HG02678 (cell line): ENCODE data around the gene GP9.
"Not testable (repeated sequence)": the region's sequence is repeated elsewhere in the genome, so short reads cannot be mapped to it uniquely, and the experiment has no call there.

Experiments used
- ATAC-seq: cut with Tn5 transposase; IDR thresholded peaks from one replicate; pipeline ENCODE4 v1.9.1; 2021; ENCODE audit warnings: mild to moderate bottlenecking, moderate library complexity; ENCODE audit not compliant: unreplicated experiment

The GP9 gene

GRCh38 chr3:129047553-129047839 lies 13.1 kb upstream of the GP9 start:
- no peak for ATAC-seq

GRCh38 chr3:129050556-129051295 lies 9.9 kb upstream of the GP9 start:
- ATAC-seq = no peak

GRCh38 chr3:129051871-129052340 lies 8.7 kb upstream of the GP9 start:
- no peak for ATAC-seq

- no peak for ATAC-seq
Measured at GRCh38 chr3:129052675-129053074, 7.9 kb upstream of the GP9 start.

- no peak for ATAC-seq
Measured at GRCh38 chr3:129054605-129055104, 5.9 kb upstream of the GP9 start.

- no peak for ATAC-seq
Measured at GRCh38 chr3:129056451-129057173, 4.0 kb upstream of the GP9 start.

- no peak for ATAC-seq
Measured at GRCh38 chr3:129057249-129057648, 3.3 kb upstream of the GP9 start.

GRCh38 chr3:129058441-129059200 lies 2.0 kb upstream of the GP9 start:
- ATAC-seq = peak; percentile 83

- ATAC-seq = no peak
Measured at GRCh38 chr3:129059311-129059958, 1.1 kb upstream of the GP9 start.

GRCh38 chr3:129061023-129061887 lies 676 bp downstream of the GP9 start:
- ATAC-seq = no peak

DNA sequence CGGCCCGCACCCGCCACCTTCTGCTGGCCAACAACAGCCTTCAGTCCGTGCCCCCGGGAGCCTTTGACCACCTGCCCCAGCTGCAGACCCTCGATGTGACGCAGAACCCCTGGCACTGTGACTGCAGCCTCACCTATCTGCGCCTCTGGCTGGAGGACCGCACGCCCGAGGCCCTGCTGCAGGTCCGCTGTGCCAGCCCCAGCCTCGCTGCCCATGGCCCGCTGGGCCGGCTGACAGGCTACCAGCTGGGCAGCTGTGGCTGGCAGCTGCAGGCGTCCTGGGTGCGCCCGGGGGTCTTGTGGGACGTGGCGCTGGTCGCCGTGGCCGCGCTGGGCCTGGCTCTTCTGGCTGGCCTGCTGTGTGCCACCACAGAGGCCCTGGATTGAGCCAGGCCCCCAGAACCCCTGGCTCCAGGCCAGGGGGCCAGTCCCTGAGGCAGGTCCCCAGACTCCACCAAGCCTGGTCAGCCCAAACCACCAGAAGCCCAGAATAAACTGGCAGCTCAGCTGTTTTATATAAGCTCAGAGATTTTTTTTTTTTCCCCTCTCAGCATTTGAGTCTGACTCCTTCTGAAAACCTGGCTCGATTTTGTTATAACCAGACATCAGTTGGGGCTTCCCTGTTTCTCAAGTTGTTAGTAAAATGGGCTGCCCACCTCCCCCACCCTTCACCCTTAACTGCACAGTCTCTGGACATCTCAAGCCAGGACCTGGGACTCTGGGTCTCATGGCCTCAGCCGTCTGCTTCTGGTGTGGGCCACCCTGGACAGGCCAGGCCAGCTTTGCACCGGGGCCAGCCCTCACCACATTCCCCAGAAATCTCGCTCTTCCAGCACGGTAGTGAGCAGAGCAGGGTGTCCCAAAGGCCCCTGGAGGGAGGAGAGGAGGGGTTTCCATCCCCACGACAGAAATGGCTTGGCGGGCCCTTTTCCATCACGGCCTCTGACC lies 1.6 kb downstream of the GP9 start:
- no peak for ATAC-seq

- ATAC-seq = no peak
Measured at GRCh38 chr3:129063091-129063640, 2.6 kb downstream of the GP9 start.

DNA sequence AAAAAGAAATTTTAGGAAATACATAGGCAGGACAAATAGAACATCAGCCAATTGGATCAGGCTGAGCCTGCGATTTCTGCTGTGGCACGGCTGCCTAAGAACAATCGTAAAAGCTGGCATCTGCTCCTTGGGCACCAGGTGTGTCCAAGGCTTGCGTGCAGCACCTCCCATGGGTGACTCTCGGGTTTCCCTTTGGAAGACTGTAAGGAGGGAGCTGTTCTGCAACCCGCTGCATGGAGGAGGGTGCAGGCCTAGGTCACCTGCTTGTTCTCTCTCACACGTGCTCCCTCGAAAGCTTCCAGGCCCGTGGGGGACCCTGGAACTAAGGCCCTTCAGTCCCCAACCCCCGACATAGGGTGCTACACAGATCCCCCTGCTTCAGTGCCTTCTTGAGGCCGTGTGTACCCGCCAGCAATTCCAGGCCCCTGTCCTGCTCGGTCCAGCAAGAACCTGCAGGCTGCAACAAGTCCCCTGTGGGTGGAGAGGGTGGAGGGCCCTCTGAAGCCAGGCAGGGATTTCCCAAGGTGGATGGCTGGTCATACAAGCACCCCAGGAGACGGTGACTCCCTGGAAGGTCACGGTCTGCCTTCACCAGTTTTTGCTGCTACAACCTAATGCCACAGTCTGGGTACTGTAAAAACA lies 3.4 kb downstream of the GP9 start:
- ATAC-seq = no peak

GRCh38 chr3:129065016-129065719 lies 4.6 kb downstream of the GP9 start:
- ATAC-seq = no peak

DNA sequence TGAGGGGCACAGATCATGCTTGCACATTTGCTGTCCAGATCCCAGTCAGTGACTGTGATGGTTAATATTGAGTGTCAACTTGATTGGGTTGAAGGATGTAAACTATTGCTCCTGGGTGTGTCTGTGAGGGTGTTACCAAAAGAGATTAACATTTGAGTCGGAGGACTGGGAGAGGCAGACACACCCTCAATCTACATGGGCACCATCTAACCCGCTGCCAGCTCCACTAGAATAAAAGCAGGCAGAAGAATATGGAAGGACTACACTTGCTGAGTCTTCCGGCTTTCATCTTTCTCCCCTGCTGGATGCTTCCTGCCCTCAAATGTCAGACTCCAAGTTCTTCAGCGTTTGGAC lies 5.1 kb downstream of the GP9 start:
- ATAC-seq = no peak

DNA sequence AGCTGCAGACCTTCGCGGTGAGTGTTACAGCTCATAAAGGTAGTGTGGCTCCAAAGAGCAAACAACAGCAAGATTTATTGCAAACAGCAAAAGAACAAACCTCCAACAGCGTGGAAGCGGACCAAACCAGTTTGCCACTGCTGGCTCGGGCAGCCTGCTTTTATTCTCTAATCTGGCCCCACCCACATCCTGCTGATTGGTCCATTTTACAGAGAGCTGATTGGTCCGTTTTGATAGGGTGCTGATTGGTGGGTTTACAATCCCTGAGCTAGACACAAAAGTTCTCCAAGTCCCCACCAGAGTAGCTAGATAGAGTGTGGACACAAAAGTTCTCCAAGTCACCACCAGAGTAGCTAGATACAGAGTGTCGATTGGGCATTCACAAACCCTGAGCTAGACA lies 7.1 kb downstream of the GP9 start:
- not testable (repeated sequence) for ATAC-seq

DNA sequence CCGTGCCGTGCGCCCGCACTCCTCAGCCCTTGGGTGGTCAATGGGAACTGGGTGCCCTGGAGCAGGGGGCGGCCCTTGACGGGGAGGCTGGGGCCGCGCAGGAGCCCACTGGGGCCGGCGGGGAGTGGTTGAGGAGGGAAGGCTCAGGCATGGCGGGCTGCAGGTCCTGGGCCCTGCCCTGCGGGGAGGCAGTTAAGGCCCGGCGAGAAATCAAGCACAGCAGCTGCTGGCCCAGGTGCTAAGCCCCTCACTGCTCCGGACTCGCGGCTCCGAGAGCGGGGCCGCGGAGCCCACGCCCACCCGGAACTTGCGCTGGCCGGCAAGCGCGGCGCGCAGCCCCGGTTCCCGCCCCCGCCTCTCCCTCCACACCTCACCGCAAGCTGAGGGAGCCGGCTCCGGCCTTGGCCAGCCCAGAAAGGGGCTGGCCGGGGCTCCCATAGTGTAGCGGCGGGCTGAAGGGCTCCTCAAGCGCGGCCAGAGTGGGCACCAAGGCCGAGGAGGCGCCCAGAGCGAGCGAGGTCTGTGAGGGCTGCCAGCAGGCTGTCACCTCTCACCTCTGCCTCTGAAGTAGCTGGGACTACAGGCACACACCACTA lies 7.8 kb downstream of the GP9 start:
- no peak for ATAC-seq
